Calu3 (cell line): ENCODE results near the gene STAT1. TPM values are rescaled to one million over a fixed set of nuclear protein-coding genes. Genes with fewer than 3 reads are reported as not detected.

ENCODE experiments used
- BruUV-seq: library from RNA; stranded (reverse); fragments of 400-500 nt; replicated peaks from 2 replicates; lab custom pipeline; 2021; lab: Mats Ljungman, UMichigan
- CTCF ChIA-PET: fragments of 300-600 bp; sonication (Branson Sonifier 250); formaldehyde crosslinking; loops from one replicate; lab custom pipeline; 2022; ENCODE audit warnings: antibody characterized with exemption; lab: Charles Lee
- DNase-seq: peaks from one replicate; pipeline ENCODE4 v3.0.0; 2022
- H3K27ac Mint-ChIP-seq: one replicate; pipeline ENCODE4 v1.8.0; 2022; ENCODE audit warnings: mixed read lengths; ENCODE audit not compliant: unreplicated experiment
- H3K27me3 Mint-ChIP-seq: one replicate; pipeline ENCODE4 v1.8.0; 2022; ENCODE audit warnings: mixed read lengths; ENCODE audit not compliant: unreplicated experiment
- H3K36me3 Mint-ChIP-seq: one replicate; pipeline ENCODE4 v1.8.0; 2022; ENCODE audit warnings: mild to moderate bottlenecking, moderate library complexity, mixed read lengths; ENCODE audit not compliant: insufficient read depth, unreplicated experiment
- H3K4me1 Mint-ChIP-seq: one replicate; pipeline ENCODE4 v1.8.0; 2022; ENCODE audit warnings: mild to moderate bottlenecking, low read depth, mixed read lengths; ENCODE audit not compliant: unreplicated experiment
- H3K4me3 Mint-ChIP-seq: one replicate; pipeline ENCODE4 v1.8.0; 2022; ENCODE audit warnings: mild to moderate bottlenecking, low read depth, moderate library complexity, mixed read lengths; ENCODE audit not compliant: unreplicated experiment
- H3K9me3 Mint-ChIP-seq: one replicate; pipeline ENCODE4 v1.8.0; 2022; ENCODE audit warnings: low read depth, mixed read lengths; ENCODE audit not compliant: unreplicated experiment
- intact Hi-C: fragments of 100-400 bp; cut with micrococcal nuclease; formaldehyde crosslinking; loops from one replicate; pipeline ENCODE4 v1.10.0; 2022; ENCODE audit not compliant: unreplicated experiment
- total RNA-seq: library from RNA; stranded (reverse); gene quantifications from 2 replicates; pipeline ENCODE4 v1.2.3, GENCODE V29; 2022
- TF ChIP-seq, protein P1 (sequence below): fragments of 200-600 bp; IDR thresholded peaks from one replicate; pipeline ENCODE4 v1.8.0; 2022; ENCODE audit warnings: antibody characterized with exemption; ENCODE audit not compliant: unreplicated experiment

Gene STAT1
- total RNA-seq, 1 experiment from 2014 or later: 172 TPM

DNA sequence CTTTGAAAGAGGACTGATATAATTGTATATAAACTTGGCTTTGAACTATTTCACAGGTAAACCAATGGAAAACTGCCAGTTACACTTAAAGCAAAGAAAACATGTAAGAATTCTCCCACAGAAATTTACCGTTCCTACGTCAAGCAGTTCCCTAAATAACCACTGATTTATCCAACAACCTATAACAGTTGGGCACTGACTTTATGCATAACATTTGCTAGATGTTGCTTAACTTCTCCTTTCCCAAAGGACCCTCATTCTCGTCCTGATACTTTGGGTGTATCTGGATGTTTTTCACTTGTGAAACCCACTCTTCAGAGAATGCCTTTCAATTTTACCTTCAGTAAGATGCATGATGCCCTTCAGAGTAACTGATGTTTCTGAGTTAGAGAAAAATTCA is 43.8 kb downstream of the STAT1 start:
- no peak overlapping the region for H3K27ac Mint-ChIP-seq
- H3K4me3 Mint-ChIP-seq: no peak overlapping the region
- no peaks in the 10 kb centered on the region for H3K4me1 Mint-ChIP-seq
- no TSS peak for BruUV-seq
- intact Hi-C loops: no loop called here
- H3K9me3 Mint-ChIP-seq: no peaks in the 10 kb centered on the region
- DNase-seq: no peak
- no peaks in the 10 kb centered on the region for H3K27me3 Mint-ChIP-seq
- TF ChIP-seq, protein P1, sequence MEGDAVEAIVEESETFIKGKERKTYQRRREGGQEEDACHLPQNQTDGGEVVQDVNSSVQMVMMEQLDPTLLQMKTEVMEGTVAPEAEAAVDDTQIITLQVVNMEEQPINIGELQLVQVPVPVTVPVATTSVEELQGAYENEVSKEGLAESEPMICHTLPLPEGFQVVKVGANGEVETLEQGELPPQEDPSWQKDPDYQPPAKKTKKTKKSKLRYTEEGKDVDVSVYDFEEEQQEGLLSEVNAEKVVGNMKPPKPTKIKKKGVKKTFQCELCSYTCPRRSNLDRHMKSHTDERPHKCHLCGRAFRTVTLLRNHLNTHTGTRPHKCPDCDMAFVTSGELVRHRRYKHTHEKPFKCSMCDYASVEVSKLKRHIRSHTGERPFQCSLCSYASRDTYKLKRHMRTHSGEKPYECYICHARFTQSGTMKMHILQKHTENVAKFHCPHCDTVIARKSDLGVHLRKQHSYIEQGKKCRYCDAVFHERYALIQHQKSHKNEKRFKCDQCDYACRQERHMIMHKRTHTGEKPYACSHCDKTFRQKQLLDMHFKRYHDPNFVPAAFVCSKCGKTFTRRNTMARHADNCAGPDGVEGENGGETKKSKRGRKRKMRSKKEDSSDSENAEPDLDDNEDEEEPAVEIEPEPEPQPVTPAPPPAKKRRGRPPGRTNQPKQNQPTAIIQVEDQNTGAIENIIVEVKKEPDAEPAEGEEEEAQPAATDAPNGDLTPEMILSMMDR: no peak
- H3K36me3 Mint-ChIP-seq: peaks cover 59% of the 10 kb centered on the region
- CTCF ChIA-PET: no interaction called here

DNA sequence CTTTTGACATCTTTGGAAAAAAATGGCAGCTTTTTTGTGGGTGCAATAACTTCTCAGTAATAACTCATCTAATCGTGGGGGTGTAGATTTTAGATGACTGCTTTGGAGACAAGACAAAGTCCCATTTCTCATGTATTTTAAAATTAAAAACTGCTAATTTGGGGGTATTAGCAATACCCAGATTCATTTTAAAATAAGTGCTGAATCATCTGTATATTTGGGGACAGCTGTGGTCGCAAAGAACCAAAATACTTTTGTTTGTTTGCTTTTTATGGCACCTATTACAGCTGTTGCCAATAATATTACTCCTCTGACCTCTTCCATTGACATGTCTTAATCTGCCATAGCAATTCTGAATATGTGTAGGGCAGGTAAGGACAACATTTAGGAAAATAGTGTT is 45.4 kb downstream of the STAT1 start:
- no peak for DNase-seq
- Mint-ChIP-seq H3K9me3 (no peaks in the 10 kb centered on the region), H3K4me3 (no peak overlapping the region), H3K27ac (no peak overlapping the region), H3K36me3 (peaks cover 59% of the 10 kb centered on the region), H3K27me3 (no peaks in the 10 kb centered on the region), H3K4me1 (no peaks in the 10 kb centered on the region)
- intact Hi-C loops: no loop called here
- CTCF ChIA-PET: no interaction called here
- no TSS peak for BruUV-seq
- TF ChIP-seq, protein P1: no peak

DNA sequence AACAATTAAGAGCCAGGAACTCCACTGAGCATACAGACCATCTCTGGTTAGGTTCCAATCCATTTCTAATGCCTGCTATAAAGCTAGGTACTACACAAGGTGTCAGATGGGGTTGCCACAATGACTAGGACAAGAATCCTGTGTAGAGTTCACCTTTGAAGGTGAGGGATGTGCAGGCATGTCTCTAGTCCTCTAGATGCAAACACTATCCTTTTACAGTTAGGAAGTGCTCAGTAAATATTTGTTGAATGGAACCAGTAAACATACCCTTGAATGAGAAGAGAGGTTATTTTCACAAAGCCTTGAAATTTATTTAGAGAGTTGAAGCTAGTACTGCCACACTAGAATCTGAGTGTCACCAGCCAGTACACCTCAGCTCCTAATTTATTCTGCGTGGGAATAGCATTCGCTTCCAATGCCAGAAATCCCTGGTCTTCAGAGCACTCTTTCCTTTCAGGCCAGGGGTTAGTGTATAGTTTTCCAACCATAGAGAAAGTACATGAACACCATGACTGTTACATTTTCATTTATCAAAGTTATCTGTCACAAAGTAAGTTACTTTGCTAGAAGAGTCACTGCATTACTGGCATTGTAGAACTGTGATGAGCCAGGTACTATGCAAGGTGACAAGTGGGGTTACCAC is 48.3 kb downstream of the STAT1 start:
- TF ChIP-seq, protein P1: no peak
- Mint-ChIP-seq H3K4me1 (no peaks in the 10 kb centered on the region), H3K36me3 (peaks cover 47% of the 10 kb centered on the region), H3K4me3 (no peak overlapping the region), H3K9me3 (no peaks in the 10 kb centered on the region), H3K27me3 (no peaks in the 10 kb centered on the region), H3K27ac (no peak overlapping the region)
- no peak for DNase-seq
- CTCF ChIA-PET: no interaction called here
- no TSS peak for BruUV-seq
- intact Hi-C loops: no loop called here

DNA sequence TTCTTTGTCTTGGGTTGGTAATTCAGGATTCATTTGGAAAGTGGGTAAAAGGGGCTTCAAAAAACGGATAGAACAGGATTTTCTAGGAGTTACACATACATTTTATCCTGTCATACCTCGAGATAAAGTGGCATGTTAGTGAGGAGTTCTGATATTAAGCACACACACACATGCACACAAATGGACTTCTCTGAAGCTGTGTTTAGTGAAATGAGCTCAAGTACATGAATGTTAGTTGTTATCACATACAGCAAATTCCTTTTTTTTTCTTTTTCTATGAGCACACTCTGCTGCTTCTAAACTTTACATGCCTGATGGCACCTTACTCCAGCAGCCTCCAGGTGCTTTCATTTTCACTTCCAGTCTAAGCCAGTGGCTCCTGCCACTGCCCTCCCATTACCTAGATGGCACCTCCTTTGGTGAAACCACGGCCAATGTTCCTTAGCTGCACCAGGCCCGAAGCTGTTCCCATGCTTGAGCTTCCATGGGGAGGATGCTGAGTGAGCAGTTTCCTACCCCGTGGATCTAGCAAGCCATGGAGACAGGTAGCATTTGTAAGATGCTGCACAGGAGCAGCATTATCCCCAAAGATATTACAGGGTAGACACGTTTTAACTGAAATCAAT is 49.7 kb downstream of the STAT1 start:
- Mint-ChIP-seq H3K4me3 (no peak overlapping the region), H3K36me3 (peaks cover 44% of the 10 kb centered on the region), H3K4me1 (no peaks in the 10 kb centered on the region), H3K9me3 (no peaks in the 10 kb centered on the region), H3K27ac (no peak overlapping the region), H3K27me3 (no peaks in the 10 kb centered on the region)
- intact Hi-C loops: no loop called here
- TF ChIP-seq, protein P1: no peak
- DNase-seq: no peak
- CTCF ChIA-PET: interaction anchor here (0.8 kb wide), 1 partner anchor 419 kb away, joined by 3 read pairs; no protein-coding TSS in a partner anchor
- no TSS peak for BruUV-seq
